PFSK-1 (cell line): ENCODE results near the gene NRXN3.

Experiments used
- POLR2AphosphoS5 ChIP-seq: IDR thresholded peaks from 2 replicates; pipeline ENCODE4 v1.6.1; 2012; ENCODE audit warnings: low read depth, mild to moderate bottlenecking, control low read depth, low read length, moderate library complexity
- SIN3A ChIP-seq: IDR thresholded peaks from 2 replicates; pipeline ENCODE4 v1.6.1; 2012; ENCODE audit warnings: mild to moderate bottlenecking, low read length, moderate library complexity, borderline replicate concordance; ENCODE audit not compliant: insufficient read depth
- TAF1 ChIP-seq: IDR thresholded peaks from 2 replicates; pipeline ENCODE4 v1.6.1; 2012; ENCODE audit warnings: low read length, control low read depth, borderline replicate concordance; ENCODE audit not compliant: insufficient read depth
- TF ChIP-seq, protein P1 (sequence below), 2 experiments: IDR thresholded peaks; 2 replicates each; pipeline versions ENCODE4 v1.6.1 to v1.8.0; 2011 to 2012; ENCODE audit warnings: low read depth in 2 of 2, low read length in 2 of 2, control low read depth in 1 of 2, inconsistent platforms in 1 of 2, mild to moderate bottlenecking in 1 of 2, moderate library complexity in 1 of 2; ENCODE audit not compliant: insufficient read depth in 1 of 2

DNA sequence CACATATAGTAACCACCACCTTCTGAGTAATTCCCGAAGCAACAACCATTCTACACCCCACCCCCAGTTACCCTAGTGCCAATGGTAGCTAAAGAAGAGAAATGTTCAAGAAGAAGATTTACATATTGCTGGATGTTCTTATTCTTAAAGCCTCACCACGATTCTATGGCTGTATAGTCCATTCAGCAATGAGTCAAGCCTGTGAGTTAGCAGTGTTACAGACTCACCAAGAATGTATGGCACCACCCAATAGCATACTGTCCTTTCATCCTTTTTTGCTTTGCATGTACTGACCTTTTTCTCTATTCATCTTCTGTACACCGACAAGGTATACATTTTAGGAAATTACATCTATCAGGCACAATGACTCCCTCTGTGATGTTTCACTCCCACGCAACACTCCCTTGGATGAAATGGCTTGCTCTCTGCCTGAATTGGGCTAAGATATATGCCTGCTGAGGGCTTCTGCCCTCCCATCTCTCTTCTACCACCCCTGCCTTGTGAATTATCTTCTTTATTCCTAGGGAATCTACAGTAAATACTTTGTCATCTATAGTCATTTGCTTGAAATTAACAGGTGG lies 1095.3 kb downstream of the NRXN3 start:
- TF ChIP-seq SIN3A = no peak
- TF ChIP-seq, protein P1, sequence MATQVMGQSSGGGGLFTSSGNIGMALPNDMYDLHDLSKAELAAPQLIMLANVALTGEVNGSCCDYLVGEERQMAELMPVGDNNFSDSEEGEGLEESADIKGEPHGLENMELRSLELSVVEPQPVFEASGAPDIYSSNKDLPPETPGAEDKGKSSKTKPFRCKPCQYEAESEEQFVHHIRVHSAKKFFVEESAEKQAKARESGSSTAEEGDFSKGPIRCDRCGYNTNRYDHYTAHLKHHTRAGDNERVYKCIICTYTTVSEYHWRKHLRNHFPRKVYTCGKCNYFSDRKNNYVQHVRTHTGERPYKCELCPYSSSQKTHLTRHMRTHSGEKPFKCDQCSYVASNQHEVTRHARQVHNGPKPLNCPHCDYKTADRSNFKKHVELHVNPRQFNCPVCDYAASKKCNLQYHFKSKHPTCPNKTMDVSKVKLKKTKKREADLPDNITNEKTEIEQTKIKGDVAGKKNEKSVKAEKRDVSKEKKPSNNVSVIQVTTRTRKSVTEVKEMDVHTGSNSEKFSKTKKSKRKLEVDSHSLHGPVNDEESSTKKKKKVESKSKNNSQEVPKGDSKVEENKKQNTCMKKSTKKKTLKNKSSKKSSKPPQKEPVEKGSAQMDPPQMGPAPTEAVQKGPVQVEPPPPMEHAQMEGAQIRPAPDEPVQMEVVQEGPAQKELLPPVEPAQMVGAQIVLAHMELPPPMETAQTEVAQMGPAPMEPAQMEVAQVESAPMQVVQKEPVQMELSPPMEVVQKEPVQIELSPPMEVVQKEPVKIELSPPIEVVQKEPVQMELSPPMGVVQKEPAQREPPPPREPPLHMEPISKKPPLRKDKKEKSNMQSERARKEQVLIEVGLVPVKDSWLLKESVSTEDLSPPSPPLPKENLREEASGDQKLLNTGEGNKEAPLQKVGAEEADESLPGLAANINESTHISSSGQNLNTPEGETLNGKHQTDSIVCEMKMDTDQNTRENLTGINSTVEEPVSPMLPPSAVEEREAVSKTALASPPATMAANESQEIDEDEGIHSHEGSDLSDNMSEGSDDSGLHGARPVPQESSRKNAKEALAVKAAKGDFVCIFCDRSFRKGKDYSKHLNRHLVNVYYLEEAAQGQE (IDR thresholded peaks at IDR 0.05; ENCODE audit: insufficient read depth in 1 of 2, low read depth in 2 of 2, low read length in 2 of 2) = no peak
- TF ChIP-seq POLR2AphosphoS5 = no peak
- TF ChIP-seq TAF1 = no peak
